HepG2 (cell line): Measurements from ENCODE around the gene DDX10. TPM values are rescaled to one million over a fixed set of nuclear protein-coding genes. Genes with fewer than 3 reads are reported as not detected.

Source experiments
- ATAC-seq: fragments of 200-7000 bp; cut with Tn5 transposase; 3 replicates; pipeline ENCODE4 v1.9.1; 2020; ENCODE audit warnings: mild to moderate bottlenecking, moderate library complexity
- BruUV-seq: library from RNA; stranded (reverse); fragments of 400-500 nt; replicated peaks from 2 replicates; lab custom pipeline; 2021; lab: Mats Ljungman, UMichigan
- CTCF ChIA-PET: fragments of 300-600 bp; formaldehyde crosslinking; extraction: SDS; loops from one replicate; lab custom pipeline; 2021; ENCODE audit warnings: low total read pairs, inconsistent platforms, low intra/inter-chr PET ratio; lab: Yijun Ruan, JAX
- POLR2A ChIA-PET: fragments of 350-600 bp; sonication (Branson Sonifier 250); formaldehyde crosslinking; loops from one replicate; lab custom pipeline; 2020; ENCODE audit warnings: antibody characterized with exemption, inconsistent platforms; lab: Yijun Ruan, JAX
- DNase-seq: peaks from one replicate; pipeline ENCODE4 v3.0.0-alpha.2; 2015; ENCODE audit warnings: low spot score
- FAIRE-seq: peaks from 3 replicates; lab custom pipeline; 2011; peaks lifted over from hg19 to GRCh38; lab: Jason Lieb, UNC
- H2AFZ ChIP-seq: one replicate; pipeline ENCODE4 v1.6.1; 2011; ENCODE audit warnings: low read length, inconsistent platforms
- H3K27ac ChIP-seq: fragments of 300-600 bp; 3 replicates; pipeline ENCODE4 v1.8.0; 2011; ENCODE audit warnings: mixed run types, mild to moderate bottlenecking, mixed read lengths, low read length, inconsistent platforms; ENCODE audit not compliant: insufficient read depth; ENCODE audit errors: extremely low read length
- H3K27me3 ChIP-seq, 2 experiments: fragments of 200-600 bp in 1 of 2; 2 replicates in 1 of 2; 3 replicates in 1 of 2; pipeline versions ENCODE4 v1.6.0 to v1.8.0; 2011; ENCODE audit warnings: low read length in 2 of 2, mild to moderate bottlenecking in 2 of 2, moderate library complexity in 2 of 2, inconsistent platforms in 1 of 2; ENCODE audit not compliant: insufficient read depth in 2 of 2, control insufficient read depth in 1 of 2
- H3K36me3 ChIP-seq, 2 experiments: fragments of 200-600 bp in 1 of 2; replicated peaks in 1 of 2; 2 replicates in 1 of 2; 3 replicates in 1 of 2; pipeline versions ENCODE4 v1.5.1 to v1.8.0; 2011; ENCODE audit warnings: low read length in 2 of 2, inconsistent platforms in 1 of 2; ENCODE audit not compliant: insufficient read depth in 2 of 2, control insufficient read depth in 1 of 2
- H3K4me1 ChIP-seq: 2 replicates; pipeline ENCODE4 v1.5.1; 2012; ENCODE audit warnings: low read length, inconsistent platforms; ENCODE audit not compliant: insufficient read depth
- H3K4me2 ChIP-seq: 2 replicates; pipeline ENCODE4 v1.6.0; 2011; ENCODE audit warnings: low read depth, low read length, inconsistent platforms
- H3K4me3 ChIP-seq, 3 experiments: fragments of 200-600 bp in 1 of 3; sonication (generic), shearing (Covaris generic) in 1 of 3; replicated peaks in 1 of 3; 2 replicates each; pipeline ENCODE4 v1.5.1; 2011 to 2016; ENCODE audit warnings: low read length in 3 of 3, inconsistent platforms in 2 of 3, low read depth in 2 of 3, mild to moderate bottlenecking in 2 of 3, control low read depth in 1 of 3, mixed read lengths in 1 of 3; ENCODE audit not compliant: insufficient read depth in 1 of 3
- H3K79me2 ChIP-seq: one replicate; pipeline ENCODE4 v1.6.1; 2011; ENCODE audit warnings: low read length, inconsistent platforms; ENCODE audit not compliant: insufficient read depth
- H3K9ac ChIP-seq: 2 replicates; pipeline ENCODE4 v1.6.0; 2011; ENCODE audit warnings: mild to moderate bottlenecking, low read depth, low read length, inconsistent platforms; ENCODE audit not compliant: insufficient read depth
- H3K9me3 ChIP-seq: 2 replicates; pipeline ENCODE4 v1.5.1; 2012; ENCODE audit warnings: mild to moderate bottlenecking, low read length
- H4K20me1 ChIP-seq: 2 replicates; pipeline ENCODE4 v1.6.0; 2011; ENCODE audit warnings: inconsistent platforms, mild to moderate bottlenecking, low read length, moderate library complexity; ENCODE audit not compliant: insufficient read depth
- CREB1 ChIP-seq, 2 experiments: fragments of 450-650 bp in 1 of 2; IDR thresholded peaks; 2 replicates each; pipeline ENCODE4 v1.6.1; 2016 to 2017; ENCODE audit warnings: control low read depth in 1 of 2, mild to moderate bottlenecking in 1 of 2, missing compliant biosample characterization in 1 of 2, missing genetic modification characterization in 1 of 2
- MTA3 ChIP-seq: sonication (generic); formaldehyde crosslinking; IDR thresholded peaks from 2 replicates; pipeline ENCODE4 v1.4.0; 2020; ENCODE audit warnings: missing genetic modification reagents
- SPEN ChIP-seq: sonication (generic); formaldehyde crosslinking; IDR thresholded peaks from 2 replicates; pipeline ENCODE4 v1.5.1; 2020; ENCODE audit warnings: low read depth, mild to moderate bottlenecking, missing genetic modification reagents
- ZFAT ChIP-seq: sonication (generic); formaldehyde crosslinking; conservative IDR thresholded peaks from 2 replicates; pipeline ENCODE4 v1.8.1; 2023; ENCODE audit warnings: missing genetic modification reagents, inconsistent platforms
- ZNF614 ChIP-seq: IDR thresholded peaks from 2 replicates; pipeline ENCODE4 v1.6.1; 2018; ENCODE audit warnings: missing biosample characterization, missing genetic modification reagents, inconsistent platforms, borderline replicate concordance
- ZNF761 ChIP-seq: sonication (generic); formaldehyde crosslinking; conservative IDR thresholded peaks from 2 replicates; pipeline ENCODE4 v1.4.0; 2020; ENCODE audit warnings: mild to moderate bottlenecking, missing genetic modification reagents
- ZNF792 ChIP-seq: IDR thresholded peaks from 2 replicates; pipeline ENCODE4 v1.6.1; 2016
- WGBS: methylation state at CpG from one replicate; pipeline ENCODE4 v1.1.6; 2017; ENCODE audit warnings: low lambda C conversion rate; 5-methylcytosine and 5-hydroxymethylcytosine counted together
- in situ Hi-C: cut with HindIII; loops from 2 replicates; pipeline ENCODE4 v1.10.0; 2017; ENCODE audit warnings: low pct_unique_long_range_greater_than_20kb; ENCODE audit not compliant: extremely low pct_ligation_motif_present
- intact Hi-C: fragments of 100-400 bp; cut with micrococcal nuclease; formaldehyde crosslinking; loops from one replicate; pipeline ENCODE4 v1.10.0; 2022; ENCODE audit not compliant: unreplicated experiment
- polyA plus RNA-seq, 8 experiments: library from polyadenylated mRNA; depleted of rRNA in 3 of 8; stranded (reverse) in 7 of 8; unstranded in 1 of 8; fragments of >200 nt; fragmentation: Illumina TruSeq in 4 of 8; extraction: Trizol in 4 of 8; gene quantifications; 2 replicates each; pipeline versions ENCODE4 v1.2.1 to v1.2.3, GENCODE V29; 2011 to 2016; ENCODE audit warnings: low read depth in 4 of 8, missing spikeins in 1 of 8, mixed read lengths in 1 of 8; ENCODE audit not compliant: insufficient read depth in 1 of 8
- total RNA-seq, 5 experiments: library from RNA; depleted of rRNA; stranded (reverse); fragments of >200 nt; fragmentation: Illumina TruSeq; extraction: Trizol; gene quantifications; 2 replicates each; pipeline ENCODE4 v1.2.3, GENCODE V29; 2016; ENCODE audit warnings: low read depth in 1 of 5
- TF ChIP-seq, protein P1 (sequence below): sonication (generic); formaldehyde crosslinking; IDR thresholded peaks from 2 replicates; pipeline ENCODE4 v1.5.0; 2020; ENCODE audit warnings: missing genetic modification reagents

The DDX10 gene
- total and polyA plus RNA-seq, 2 of the 13 experiments (the other 11 are each of a cell fraction or from before 2014, with no cell fraction given): 17.0 to 32.0 TPM

- Histone ChIP-seq H3K27me3 (no peaks in the 10 kb centered on the region), H4K20me1 (no peaks in the 10 kb centered on the region), H3K79me2 (no peaks in the 10 kb centered on the region), H3K4me2 (no peak overlapping the region), H3K4me3 (no peak overlapping the region), H2AFZ (no peak overlapping the region), H3K27ac (no peak overlapping the region), H3K9ac (no peak overlapping the region), H3K4me1 (no peaks in the 10 kb centered on the region), H3K9me3 (no peaks in the 10 kb centered on the region), H3K36me3 (no peaks in the 10 kb centered on the region)
- WGBS: 15% methylated on average over 5 of the region's 5 CpGs
- ChIA-PET CTCF (no interaction called here), POLR2A (no interaction called here)
- DNase-seq: no peak
- ATAC-seq: no peak
- BruUV-seq: no TSS peak
- TF ChIP-seq ZNF761 (CRISPR knock-in tag) (no peak), MTA3 (CRISPR knock-in tag) (no peak), ZFAT (CRISPR knock-in tag) (no peak), CREB1 (IDR thresholded peaks at IDR 0.05) (peak; percentile 38), CREB1 (CRISPR knock-in tag; IDR thresholded peaks at IDR 0.05) (no peak), ZNF614 (CRISPR knock-in tag) (no peak), ZNF792 (CRISPR knock-in tag) (no peak), SPEN (CRISPR knock-in tag) (no peak)
- TF ChIP-seq, protein P1, sequence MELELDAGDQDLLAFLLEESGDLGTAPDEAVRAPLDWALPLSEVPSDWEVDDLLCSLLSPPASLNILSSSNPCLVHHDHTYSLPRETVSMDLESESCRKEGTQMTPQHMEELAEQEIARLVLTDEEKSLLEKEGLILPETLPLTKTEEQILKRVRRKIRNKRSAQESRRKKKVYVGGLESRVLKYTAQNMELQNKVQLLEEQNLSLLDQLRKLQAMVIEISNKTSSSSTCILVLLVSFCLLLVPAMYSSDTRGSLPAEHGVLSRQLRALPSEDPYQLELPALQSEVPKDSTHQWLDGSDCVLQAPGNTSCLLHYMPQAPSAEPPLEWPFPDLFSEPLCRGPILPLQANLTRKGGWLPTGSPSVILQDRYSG (CRISPR knock-in tag): no peak
- in situ Hi-C loops (no loop called here), intact Hi-C loops (no loop called here)
- no peak for FAIRE-seq
These were observed 40.5 kb upstream of the DDX10 start for GRCh38 chr11:108624196-108624925.
